SK-N-MC (cell line): ENCODE measurements around the gene CGB2.
"Not testable (repeated sequence)": the region's sequence is repeated elsewhere in the genome, so short reads cannot be mapped to it uniquely, and the experiment has no call there.

Experiments
- EZH2 ChIP-seq: fragments of 200-600 bp; sonication (generic); IDR thresholded peaks from one replicate; pipeline ENCODE4 v1.6.1; 2017; ENCODE audit warnings: antibody characterized with exemption
- POLR2AphosphoS5 ChIP-seq: IDR thresholded peaks from 2 replicates; pipeline ENCODE4 v1.6.1; 2012; ENCODE audit warnings: mild to moderate bottlenecking, low read depth, low read length, borderline replicate concordance

DNA sequence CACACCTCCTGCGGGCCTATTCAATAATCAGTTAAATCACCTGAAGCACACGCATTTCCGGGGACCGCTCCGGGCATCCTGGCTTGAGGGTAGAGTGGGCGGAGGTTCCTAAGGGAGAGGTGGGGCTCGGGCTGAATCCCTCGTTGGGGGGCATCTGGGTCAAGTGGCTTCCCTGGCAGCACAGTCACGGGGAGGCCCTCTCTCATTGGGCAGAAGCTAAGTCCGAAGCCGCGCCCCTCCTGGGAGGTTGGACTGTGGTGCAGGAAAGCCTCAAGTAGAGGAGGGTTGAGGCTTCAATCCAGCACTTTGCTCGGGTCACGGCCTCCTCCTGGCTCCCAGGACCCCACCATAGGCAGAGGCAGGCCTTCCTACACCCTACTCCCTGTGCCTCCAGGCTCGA lies 11.9 kb downstream of the CGB2 start, which contains the start of gene CGB5:
- not testable (repeated sequence) for TF ChIP-seq EZH2, POLR2AphosphoS5
